CD4-positive, alpha-beta T cell treated with Interleukin-15 for 4 hours (primary cell): Measurements from ENCODE around the gene SLC18A2.
"Not testable (repeated sequence)": the region's sequence is repeated elsewhere in the genome, so short reads cannot be mapped to it uniquely, and the experiment has no call there.

ENCODE experiments used
- DNase-seq: peaks from one replicate; pipeline ENCODE4 v3.0.0-alpha.2; 2020; ENCODE audit warnings: low spot score

SLC18A2 gene

GRCh38 chr10:117240621-117241529, at the start of gene SLC18A2:
TSS of gene SLC18A2 (plus strand) at chr10:117241114. CDS start at chr10:117241694, 580 bp downstream.
- no peak for DNase-seq

DNA sequence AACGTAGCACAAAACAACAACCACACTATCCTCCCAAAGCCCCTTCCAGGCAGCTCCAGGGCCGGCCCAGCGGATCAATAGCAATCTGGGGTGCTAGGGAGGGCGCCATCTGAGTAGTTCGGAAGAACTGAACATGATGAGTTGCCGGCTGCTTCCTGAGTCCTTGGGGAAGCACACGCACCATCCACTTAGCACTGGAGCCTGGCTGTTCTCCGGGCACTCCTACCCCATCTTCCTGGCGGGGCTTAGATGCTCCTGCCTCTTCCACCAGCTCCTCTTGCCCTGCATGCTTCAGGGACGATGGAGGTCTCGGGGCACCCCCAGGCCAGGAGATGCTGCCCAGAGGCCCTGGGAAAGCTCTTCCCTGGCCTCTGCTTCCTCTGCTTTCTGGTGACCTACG, 43.7 kb upstream of the SLC18A2 start, which contains the start of gene KCNK18:
KCNK18 (plus strand) TSS at position 301 of the 400 bp plus-strand sequence; CDS start at position 301, 0 bp downstream.
- DNase-seq, result no peak

DNA sequence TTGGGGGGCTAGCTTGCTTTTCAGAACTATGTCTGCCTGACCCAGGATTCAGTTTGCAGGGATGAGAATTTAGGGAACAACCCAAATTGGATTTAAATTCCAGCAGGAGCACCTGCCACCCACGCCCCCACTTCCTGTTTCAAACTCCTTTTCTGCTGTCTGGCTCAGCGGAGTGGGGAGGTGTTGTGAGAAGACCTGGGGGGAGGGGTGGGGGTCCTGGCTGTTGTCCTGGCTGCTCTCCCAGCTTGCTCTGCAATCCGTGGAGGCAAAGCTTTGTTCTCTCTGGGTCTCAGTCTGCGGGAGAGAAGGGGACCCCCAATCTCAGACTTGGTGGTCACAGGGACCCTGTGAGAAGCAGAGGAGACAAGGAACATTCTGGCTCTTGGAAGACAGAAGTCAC, 42.8 kb upstream of the SLC18A2 start:
- no peak for DNase-seq

GRCh38 chr10:117201826-117202225, 39.1 kb upstream of the SLC18A2 start:
- DNase-seq, result no peak

DNA sequence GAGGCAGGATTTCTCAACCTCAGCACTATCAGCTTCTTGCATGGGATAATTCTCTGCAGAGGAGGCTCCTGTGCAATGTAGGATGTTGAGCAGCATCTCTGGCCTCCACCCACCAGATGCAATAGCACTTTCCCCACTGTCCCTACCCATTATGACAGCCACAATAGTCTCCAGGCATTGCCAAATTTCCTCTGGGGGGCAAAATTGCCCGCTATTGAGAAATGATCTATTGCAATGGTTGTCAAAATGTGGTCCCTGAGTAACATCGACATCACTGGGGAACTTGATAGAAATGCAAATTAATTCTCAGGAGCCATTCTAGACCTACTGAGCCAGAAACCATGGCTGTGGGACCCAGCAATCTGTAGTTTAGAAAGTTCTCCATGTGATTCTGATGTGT, 36.6 kb upstream of the SLC18A2 start:
- DNase-seq, result no peak

DNA sequence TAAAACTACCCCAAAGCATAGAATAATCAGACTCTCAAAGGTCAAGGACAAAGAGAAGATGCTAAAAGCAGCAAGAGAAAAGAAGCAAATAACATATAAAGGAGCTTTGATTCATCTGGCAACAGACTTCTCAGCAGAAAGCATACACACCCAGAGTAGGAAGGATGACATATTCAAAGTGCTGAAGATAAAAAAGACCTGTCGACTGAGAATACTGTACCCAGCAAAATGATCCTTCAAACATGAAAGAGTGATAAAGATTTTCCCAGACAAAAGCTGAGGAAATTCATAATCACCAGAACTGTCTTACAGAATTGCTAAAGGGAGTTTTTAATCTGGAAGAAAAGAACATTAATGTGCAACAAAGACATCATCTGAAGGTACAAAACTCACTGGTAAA, 28.7 kb upstream of the SLC18A2 start:
- DNase-seq, result no peak

GRCh38 chr10:117214401-117214800, 26.5 kb upstream of the SLC18A2 start:
- DNase-seq, result no peak

DNA sequence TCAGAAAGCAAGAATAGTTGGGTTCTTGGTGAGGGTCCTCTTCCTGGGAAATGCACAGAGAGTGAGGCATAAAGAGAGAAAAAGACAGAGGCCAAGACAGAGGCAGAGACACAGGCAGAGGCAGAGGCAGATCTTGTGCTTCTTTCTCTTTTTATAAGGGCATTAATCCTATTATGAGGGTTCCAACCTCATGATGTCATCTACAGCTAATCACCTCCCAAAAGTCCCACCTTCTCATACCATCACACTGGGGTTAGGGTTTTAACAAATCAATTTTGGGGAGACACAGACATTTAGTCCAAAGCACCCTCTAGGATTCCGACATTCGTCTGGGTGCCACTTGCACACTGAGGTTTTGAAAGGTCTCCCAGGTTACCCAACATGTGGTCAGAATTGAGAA, 25.8 kb upstream of the SLC18A2 start:
- no peak for DNase-seq

DNA sequence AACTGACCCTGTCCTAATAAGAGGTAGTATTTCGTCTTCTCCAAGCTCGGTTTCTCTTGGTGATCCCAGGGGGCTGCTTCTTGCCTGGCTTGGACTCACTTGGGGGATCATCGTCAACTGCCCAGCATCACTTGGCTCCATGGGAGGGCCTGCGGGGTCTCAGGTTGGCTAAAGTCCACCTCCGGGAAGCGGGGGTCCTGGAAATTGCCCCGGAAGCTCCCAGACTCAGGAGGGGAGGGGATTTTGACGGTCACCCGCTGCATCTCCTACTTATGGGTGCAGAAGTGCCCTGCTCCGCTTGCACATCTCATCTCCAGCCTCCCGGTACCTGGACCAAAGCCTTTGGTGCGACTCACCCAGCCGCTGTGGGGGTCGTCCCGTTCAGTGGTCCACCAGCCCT, 24.9 kb upstream of the SLC18A2 start:
- no peak for DNase-seq

DNA sequence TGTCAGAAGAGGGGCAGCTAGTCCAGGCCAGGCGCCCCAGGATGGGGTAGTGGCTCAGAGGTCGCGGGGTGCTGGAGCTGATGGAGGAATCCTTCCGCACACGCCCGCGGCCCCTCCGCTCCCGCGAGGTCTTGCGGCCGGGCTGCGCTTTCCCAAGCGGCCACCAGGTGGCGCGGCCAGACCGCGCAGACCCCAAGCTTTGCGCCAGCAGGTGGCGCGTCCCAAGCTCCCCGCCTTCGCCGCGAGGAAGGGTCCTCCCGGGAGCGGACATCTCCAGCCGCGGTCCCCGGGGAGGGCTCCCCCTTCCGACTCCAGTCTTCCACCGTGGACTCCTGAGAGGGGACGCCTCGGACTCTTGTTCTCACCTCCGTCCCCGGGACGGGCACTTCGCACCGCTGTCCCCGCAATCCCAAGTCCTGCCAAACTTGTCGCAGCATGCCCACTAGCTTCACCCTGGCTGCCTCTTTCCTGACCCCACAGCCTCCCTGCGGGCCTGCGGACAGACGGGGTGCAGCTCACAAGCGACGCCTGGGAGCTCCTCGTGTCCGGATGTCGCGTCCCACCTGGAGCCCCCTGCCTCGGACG, 24.2 kb upstream of the SLC18A2 start:
- peak; percentile 63 for DNase-seq

DNA sequence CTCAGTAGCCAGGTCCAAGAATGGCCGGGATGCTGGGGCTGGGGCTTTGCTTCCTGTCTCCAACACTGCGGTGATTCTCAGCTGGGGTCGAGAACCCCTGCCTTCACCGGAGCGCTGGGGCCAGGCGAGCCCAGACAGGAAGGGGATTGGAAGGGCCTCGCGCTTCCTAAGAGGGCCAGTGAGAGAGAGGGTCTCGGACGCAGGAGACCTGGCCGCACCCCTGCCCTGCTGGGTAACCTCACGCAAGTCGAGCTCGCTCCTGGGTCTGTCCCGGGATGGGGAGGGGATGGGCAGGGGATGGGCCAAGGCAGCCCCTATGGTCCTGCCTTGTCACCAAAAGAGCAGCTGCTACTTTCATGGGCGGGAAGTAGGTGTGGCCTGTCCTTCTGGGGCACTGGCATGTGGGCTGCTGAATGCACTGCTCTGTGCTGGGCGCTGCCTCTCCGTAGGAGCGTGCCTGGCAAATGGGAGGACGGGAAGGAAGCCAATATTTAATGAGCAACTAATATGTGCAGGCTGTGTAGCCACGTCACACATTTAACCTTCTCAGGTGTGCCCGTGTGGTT, 23.6 kb upstream of the SLC18A2 start:
- DNase-seq, result peak; percentile 1

DNA sequence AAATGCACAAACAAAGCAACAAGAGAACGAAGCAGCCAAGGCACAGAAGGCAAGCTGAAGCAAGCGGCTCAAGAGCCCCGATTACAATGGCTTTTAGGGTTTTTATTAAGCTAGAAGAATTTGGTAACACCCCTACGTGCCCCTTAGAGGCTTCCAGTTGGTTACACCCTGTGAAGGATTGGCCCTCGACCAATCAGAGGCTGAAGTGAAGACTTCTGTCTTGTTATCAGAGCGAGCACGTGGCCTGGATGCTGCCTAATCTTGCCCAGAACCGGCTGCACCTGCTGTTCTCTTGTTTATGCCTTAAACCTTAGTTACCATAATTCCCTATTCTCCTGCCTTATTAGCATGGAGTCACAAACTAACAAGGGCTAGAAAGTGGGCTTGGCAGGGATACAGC, 22.3 kb upstream of the SLC18A2 start:
- DNase-seq, result no peak

GRCh38 chr10:117221156-117221711, 19.7 kb upstream of the SLC18A2 start:
- no peak for DNase-seq

GRCh38 chr10:117222552-117222951, 18.4 kb upstream of the SLC18A2 start:
- no peak for DNase-seq

- no peak for DNase-seq
Measured at GRCh38 chr10:117222976-117223692, 17.8 kb upstream of the SLC18A2 start.

- no peak for DNase-seq
Measured at GRCh38 chr10:117223693-117224430, 17.1 kb upstream of the SLC18A2 start.

DNA sequence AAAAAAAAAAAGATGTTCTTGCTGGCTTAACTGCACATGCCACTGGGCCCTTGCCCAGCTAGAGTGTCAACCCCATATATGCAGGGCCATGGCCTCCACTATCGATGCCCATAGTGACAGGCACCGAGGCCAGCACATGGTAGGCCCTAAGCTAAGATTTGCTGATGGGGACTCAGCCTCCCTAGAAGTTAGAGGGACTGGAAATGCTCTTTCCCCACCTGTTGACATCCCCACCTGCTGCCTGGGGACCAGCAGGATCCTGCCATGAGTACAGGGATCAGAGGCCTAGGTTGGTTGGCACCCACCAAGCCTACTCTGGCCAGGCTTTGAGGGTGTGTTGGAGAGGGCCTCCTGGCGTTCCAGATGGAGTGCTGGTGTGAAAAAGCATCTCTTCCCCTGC, 16.0 kb upstream of the SLC18A2 start:
- DNase-seq, result no peak

GRCh38 chr10:117226813-117227451, 14.0 kb upstream of the SLC18A2 start:
- no peak for DNase-seq

GRCh38 chr10:117228210-117228609, 12.7 kb upstream of the SLC18A2 start:
- DNase-seq, result no peak

DNA sequence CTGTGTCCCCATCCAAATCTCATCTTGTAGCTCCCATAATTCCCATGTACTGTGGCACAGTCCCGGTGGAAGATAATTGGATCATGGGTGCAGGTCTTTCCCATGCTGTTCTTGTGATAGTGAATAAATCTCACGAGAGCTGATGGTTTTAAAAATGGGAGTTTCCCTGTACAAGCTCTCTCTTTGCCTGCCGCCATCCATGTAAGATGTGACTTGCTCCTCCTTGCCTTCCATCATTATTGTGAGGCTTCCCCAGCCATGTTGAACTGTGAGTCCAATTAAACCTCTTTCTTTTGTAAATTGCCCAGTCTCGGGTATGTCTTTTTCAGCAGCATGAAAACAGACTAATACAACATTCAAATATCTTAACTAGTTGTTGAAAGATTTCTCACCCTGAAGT, 10.8 kb upstream of the SLC18A2 start:
- not testable (repeated sequence) for DNase-seq
